ENCODE results near the gene TMEM213.

The TMEM213 gene

DNA sequence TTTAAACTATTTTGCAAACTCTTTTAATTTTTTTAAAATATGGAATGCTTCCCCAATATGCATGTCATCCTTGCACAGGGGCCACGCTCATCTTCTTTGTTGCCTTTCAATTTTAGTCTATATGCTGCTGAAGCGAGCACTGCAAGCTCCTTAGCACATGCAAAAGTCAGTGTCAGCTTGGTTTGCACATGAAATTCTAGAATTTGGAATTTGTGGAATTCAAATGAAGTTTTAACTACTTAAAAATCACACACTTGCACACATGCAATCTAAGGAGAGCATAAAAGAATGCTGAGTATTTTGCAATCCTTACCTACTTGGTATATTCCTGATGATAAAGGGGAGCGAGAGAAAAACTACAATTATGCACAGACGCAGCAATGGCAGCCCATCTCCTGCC, 78.5 kb downstream of the TMEM213 start:
- DNase-seq (ENCODE audit: low spot score), result no peak

DNA sequence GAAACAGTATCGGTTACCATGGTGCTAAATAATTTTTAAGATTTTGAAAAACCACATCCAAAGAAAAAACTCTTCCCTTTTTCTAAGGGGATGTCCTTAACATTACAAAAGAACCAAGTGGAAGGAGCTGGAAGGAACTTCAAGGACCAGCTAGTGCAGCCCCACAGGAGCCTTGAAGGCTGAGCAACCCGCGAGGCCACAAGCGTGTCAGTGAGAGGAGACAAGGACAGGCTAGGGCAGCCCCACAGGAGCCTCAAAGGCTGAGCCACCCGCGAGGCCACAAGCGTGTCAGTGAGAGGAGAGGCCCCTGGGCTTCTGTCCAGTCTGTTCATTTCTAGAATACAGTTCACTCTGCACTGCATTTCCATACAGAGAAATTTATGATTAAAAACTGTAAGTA, 80.3 kb downstream of the TMEM213 start:
- DNase-seq (ENCODE audit: low spot score), result no peak

DNA sequence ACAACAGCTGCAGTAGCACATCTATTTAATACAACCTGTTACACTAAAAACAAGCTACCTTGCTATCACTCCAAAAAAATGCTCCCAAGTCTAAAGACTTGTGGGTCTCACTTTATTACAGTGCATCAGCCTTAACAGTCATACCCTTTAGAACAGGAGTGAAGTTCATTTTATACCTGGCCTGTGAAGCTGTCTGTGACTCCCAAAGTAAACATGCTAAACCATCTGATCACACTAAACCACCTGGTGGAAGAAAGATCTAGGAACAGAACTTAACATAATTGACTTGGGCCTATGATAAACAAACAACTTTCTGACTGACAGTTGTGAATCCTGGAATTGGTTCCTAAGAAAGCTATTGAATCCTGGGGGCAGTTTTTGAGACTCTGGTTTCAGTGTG, 81.1 kb downstream of the TMEM213 start:
- DNase-seq (ENCODE audit: low spot score), result no peak

DNA sequence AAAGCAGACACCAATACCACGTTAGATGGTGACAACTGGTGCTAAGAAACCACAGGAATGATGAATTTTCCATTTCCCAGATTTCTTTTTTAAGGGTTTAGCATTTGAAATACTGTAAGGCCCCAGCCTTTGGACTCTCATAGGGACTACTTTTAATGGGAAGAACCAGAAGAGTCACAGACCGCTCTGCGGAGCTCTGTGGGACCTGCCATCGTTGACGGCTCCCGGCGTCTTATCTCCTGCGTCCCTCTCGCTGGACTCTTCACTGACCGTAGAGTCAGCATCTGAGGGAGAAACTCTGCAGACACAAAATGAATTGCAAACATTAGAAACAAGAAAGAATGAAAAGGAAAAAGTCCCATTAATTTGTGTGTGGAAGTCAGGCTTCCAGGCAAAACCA, 81.6 kb downstream of the TMEM213 start:
- DNase-seq (ENCODE audit: low spot score), result no peak

DNA sequence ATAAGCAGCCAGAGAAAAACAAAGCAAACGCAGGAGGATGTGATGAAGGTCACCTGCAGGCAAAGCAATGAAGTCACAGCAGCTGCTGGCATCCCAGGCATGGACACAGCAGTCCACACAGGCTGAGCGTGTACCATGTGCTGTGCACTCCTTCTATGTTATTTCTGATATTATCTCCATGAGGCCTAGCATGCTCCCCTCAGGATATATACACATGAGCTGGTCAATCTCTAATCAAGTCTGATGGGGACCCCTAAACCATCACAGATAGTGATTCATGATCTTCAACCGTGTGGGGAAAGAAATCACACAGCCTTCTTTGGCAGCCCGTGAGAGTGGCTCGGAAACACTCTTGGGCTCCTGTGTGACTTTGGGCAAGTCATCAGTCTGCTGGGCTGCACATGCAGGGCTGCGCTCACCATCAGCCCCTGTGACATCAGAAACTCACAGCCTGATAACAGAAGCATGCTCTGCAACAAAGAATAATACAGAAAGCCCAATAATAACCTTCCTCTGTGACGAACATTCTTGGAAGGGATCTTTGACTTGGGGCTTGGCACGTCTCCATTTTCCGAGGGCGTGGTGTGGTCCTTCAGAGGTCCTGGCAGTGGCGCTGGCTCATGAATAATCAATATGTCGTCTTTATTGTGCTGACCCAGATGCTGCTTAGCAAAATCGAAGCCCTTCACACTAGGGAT, 83.2 kb downstream of the TMEM213 start:
- DNase-seq (ENCODE audit: low spot score), result no peak

DNA sequence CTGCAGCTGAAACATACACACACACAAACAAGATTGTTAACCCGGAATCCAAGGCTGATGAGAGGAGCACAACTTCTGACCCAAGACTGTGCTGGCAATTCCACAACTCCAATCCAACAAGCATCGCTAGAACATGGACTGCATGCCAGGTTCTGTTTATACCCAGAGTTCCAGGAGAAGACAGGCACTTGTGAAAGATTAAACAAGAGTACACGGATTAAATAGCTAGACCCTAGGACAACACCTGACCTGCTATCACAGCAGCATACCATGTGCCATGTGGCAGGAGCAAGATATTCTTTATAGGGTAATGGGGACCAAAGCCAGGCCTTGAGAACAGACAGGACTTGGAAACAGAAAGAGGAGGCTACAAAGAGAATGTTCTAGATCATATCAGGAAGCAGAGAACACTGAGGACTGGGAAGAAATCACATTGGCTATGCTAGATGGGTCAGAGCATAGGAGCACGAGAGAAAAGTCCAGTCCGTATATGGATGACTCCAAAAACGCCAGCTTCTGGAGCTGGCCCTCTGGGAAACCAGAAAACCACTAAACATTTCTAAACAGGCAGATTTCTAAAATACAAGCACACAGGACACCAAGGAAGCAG, 83.9 kb downstream of the TMEM213 start:
- no peak for DNase-seq (ENCODE audit: low spot score)

DNA sequence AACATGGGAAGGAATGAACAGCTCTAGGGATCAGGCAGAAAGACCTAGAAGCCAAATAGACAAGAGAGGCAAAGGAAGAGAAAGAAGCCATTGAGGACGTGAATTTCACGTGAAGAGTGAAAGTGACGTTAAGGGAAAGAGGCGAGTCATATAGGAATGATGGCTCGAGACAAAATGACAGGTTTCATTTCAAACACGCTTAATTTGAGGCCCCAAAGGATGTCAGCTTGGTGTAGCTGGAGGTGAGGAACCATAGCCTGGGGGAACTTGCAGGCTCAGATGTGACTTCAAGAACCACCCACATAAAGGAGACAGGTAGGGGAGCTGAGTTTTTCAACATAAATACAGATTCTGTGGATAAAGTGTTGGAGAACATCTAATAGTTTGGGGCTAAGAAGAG, 84.5 kb downstream of the TMEM213 start:
- DNase-seq (ENCODE audit: low spot score), result no peak

DNA sequence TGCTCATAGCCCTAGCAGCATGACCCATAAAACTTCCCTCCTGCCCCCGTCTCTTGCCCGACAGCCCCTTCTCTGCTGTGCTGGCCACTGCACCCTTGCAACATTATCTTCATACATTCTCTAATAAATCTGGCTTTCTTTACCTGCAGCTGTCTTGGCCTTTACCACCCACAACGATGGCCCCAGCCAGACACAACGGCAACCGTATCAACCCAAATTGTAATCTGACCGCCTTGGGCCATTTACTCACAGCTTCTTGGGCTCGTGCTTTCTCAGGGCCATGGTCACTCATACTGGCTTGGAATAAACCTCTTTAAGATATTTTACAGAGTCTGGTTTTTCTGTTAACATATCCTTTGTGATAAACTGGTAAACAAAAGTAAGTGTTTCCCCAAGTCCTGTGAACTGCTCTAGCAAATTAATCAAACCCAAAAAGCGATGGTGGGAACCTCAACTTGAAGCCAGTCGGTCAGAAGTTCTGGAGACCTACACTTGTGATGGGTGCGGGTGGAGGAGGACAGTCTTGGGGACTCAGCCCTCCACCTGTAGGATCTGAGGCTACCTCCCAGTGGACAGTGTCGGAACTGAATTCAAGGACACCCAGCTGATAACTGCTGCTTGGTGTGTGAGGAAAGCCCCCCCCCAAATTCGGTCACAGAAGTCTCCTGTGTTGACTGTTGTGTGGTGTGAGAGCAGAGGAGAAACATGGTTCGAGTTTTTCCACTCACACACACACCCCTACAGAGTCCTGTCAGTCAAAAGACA, 87.8 kb downstream of the TMEM213 start:
- no peak for DNase-seq (ENCODE audit: low spot score)

DNA sequence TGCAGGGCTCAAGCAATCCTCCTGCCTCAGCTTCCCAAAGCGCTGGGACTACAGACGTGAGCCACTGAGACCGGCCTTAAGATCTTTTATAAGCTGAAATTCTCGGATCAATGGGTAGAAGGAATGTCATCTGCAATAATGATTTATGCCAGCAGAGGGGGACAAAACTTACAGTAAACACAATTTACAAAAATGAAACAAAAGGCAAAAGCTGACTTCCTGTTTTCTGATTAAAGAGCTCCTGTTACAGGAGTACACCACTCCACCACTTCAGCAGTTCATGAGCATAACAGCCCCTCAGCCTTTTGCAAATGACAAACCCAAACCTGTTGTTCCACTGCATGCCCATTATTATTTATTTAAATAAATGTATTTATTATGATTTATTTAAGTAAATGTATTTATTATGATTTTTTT, 88.7 kb downstream of the TMEM213 start:
- DNase-seq (ENCODE audit: low spot score), result no peak

DNA sequence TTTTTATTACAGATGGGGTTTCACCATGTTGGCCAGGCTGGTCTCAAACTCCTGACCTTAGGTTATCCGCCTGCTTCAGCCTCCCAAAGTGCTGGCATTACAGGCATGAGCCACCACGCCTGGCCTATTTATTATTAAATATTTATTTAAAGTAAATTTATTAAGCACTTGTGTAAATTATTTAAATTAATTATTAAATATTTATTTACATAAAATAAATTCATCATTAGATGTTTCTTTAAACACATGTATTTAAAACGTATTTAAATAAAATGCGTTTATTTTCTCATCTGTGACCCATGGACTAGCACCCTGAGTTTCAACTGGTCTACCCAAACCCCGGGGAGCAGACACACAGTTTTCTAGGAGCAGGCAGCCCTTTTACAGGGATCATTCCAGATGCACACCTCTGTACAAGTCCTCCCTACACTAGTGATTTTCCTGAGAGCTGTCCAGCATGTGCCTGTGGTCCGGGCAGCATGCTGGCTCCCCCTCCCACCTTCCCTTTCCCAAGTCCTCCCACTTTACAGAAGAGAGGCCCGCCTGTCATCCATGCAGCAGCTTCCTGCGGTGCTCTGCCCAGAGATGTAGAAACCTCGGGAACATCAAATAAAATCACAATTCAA, 89.4 kb downstream of the TMEM213 start:
- no peak for DNase-seq (ENCODE audit: low spot score)

Data from HuH-7.5 (cell line).